HEK293 (cell line): ENCODE measurements around the gene ALB.

Source experiments
- ZNF214 ChIP-seq: fragments of 450-650 bp; formaldehyde crosslinking; IDR thresholded peaks from 2 replicates; pipeline ENCODE4 v1.5.1; 2017; ENCODE audit warnings: missing biosample characterization, mild to moderate bottlenecking, missing genetic modification characterization, borderline replicate concordance
- ZNF423 ChIP-seq: fragments of 450-650 bp; formaldehyde crosslinking; IDR thresholded peaks from 2 replicates; pipeline ENCODE4 v1.5.1; 2016; ENCODE audit warnings: missing biosample characterization, missing genetic modification characterization
- TF ChIP-seq, protein P1 (sequence below): fragments of 450-650 bp; formaldehyde crosslinking; IDR thresholded peaks from 2 replicates; pipeline ENCODE4 v1.5.1; 2016; ENCODE audit warnings: missing biosample characterization, missing genetic modification characterization
- TF ChIP-seq, protein P2 (sequence below): fragments of 450-650 bp; formaldehyde crosslinking; IDR thresholded peaks from 2 replicates; pipeline ENCODE4 v1.5.1; 2016; ENCODE audit warnings: missing biosample characterization, missing genetic modification characterization, borderline replicate concordance
- TF ChIP-seq, protein P3 (sequence below): fragments of 450-650 bp; formaldehyde crosslinking; IDR thresholded peaks from 2 replicates; pipeline ENCODE4 v1.5.1; 2016; ENCODE audit warnings: missing biosample characterization, missing genetic modification characterization, low read depth

DNA sequence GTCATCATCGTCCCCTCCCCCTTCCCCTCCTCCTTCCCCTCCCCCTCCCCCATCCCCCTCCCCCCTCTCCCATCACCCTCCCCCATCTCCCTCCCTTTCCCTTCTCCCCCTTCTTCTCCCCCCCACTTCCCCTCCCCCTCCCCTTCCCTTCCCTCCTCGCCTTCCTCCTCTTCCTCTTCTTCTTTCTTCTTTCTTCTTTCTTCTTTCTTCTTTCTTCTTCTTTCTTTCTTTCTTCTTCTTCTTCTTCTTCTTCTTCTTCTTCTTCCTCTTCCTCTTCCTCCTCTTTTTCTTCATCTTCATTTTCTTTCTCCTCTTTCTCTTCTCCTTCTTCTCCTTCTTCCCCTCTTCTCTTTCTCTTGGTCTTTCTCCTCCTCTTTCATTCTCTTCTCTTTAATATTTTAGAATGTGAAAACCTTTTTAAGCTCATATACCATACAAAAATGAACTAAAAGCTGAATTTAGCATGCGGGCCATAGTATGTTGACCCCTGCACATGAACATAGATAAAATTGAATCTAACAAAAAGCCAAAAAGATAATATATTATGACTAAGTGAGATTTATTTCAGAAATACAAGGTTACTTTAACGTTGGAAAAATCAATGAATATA is 56.9 kb downstream of the ALB start:
- TF ChIP-seq, protein P1, sequence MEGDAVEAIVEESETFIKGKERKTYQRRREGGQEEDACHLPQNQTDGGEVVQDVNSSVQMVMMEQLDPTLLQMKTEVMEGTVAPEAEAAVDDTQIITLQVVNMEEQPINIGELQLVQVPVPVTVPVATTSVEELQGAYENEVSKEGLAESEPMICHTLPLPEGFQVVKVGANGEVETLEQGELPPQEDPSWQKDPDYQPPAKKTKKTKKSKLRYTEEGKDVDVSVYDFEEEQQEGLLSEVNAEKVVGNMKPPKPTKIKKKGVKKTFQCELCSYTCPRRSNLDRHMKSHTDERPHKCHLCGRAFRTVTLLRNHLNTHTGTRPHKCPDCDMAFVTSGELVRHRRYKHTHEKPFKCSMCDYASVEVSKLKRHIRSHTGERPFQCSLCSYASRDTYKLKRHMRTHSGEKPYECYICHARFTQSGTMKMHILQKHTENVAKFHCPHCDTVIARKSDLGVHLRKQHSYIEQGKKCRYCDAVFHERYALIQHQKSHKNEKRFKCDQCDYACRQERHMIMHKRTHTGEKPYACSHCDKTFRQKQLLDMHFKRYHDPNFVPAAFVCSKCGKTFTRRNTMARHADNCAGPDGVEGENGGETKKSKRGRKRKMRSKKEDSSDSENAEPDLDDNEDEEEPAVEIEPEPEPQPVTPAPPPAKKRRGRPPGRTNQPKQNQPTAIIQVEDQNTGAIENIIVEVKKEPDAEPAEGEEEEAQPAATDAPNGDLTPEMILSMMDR (tag by site-specific recombination): no peak
- TF ChIP-seq, protein P2, sequence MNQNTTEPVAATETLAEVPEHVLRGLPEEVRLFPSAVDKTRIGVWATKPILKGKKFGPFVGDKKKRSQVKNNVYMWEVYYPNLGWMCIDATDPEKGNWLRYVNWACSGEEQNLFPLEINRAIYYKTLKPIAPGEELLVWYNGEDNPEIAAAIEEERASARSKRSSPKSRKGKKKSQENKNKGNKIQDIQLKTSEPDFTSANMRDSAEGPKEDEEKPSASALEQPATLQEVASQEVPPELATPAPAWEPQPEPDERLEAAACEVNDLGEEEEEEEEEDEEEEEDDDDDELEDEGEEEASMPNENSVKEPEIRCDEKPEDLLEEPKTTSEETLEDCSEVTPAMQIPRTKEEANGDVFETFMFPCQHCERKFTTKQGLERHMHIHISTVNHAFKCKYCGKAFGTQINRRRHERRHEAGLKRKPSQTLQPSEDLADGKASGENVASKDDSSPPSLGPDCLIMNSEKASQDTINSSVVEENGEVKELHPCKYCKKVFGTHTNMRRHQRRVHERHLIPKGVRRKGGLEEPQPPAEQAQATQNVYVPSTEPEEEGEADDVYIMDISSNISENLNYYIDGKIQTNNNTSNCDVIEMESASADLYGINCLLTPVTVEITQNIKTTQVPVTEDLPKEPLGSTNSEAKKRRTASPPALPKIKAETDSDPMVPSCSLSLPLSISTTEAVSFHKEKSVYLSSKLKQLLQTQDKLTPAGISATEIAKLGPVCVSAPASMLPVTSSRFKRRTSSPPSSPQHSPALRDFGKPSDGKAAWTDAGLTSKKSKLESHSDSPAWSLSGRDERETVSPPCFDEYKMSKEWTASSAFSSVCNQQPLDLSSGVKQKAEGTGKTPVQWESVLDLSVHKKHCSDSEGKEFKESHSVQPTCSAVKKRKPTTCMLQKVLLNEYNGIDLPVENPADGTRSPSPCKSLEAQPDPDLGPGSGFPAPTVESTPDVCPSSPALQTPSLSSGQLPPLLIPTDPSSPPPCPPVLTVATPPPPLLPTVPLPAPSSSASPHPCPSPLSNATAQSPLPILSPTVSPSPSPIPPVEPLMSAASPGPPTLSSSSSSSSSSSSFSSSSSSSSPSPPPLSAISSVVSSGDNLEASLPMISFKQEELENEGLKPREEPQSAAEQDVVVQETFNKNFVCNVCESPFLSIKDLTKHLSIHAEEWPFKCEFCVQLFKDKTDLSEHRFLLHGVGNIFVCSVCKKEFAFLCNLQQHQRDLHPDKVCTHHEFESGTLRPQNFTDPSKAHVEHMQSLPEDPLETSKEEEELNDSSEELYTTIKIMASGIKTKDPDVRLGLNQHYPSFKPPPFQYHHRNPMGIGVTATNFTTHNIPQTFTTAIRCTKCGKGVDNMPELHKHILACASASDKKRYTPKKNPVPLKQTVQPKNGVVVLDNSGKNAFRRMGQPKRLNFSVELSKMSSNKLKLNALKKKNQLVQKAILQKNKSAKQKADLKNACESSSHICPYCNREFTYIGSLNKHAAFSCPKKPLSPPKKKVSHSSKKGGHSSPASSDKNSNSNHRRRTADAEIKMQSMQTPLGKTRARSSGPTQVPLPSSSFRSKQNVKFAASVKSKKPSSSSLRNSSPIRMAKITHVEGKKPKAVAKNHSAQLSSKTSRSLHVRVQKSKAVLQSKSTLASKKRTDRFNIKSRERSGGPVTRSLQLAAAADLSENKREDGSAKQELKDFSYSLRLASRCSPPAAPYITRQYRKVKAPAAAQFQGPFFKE: no peak
- no peak for TF ChIP-seq ZNF423
- no peak for TF ChIP-seq ZNF214 (tag by site-specific recombination)
- TF ChIP-seq, protein P3, sequence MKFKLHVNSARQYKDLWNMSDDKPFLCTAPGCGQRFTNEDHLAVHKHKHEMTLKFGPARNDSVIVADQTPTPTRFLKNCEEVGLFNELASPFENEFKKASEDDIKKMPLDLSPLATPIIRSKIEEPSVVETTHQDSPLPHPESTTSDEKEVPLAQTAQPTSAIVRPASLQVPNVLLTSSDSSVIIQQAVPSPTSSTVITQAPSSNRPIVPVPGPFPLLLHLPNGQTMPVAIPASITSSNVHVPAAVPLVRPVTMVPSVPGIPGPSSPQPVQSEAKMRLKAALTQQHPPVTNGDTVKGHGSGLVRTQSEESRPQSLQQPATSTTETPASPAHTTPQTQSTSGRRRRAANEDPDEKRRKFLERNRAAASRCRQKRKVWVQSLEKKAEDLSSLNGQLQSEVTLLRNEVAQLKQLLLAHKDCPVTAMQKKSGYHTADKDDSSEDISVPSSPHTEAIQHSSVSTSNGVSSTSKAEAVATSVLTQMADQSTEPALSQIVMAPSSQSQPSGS: no peak
